Measurements from ENCODE around the gene OTOA.
"Not testable (repeated sequence)": the region's sequence is repeated elsewhere in the genome, so short reads cannot be mapped to it uniquely, and the experiment has no call there.

OTOA gene

DNA sequence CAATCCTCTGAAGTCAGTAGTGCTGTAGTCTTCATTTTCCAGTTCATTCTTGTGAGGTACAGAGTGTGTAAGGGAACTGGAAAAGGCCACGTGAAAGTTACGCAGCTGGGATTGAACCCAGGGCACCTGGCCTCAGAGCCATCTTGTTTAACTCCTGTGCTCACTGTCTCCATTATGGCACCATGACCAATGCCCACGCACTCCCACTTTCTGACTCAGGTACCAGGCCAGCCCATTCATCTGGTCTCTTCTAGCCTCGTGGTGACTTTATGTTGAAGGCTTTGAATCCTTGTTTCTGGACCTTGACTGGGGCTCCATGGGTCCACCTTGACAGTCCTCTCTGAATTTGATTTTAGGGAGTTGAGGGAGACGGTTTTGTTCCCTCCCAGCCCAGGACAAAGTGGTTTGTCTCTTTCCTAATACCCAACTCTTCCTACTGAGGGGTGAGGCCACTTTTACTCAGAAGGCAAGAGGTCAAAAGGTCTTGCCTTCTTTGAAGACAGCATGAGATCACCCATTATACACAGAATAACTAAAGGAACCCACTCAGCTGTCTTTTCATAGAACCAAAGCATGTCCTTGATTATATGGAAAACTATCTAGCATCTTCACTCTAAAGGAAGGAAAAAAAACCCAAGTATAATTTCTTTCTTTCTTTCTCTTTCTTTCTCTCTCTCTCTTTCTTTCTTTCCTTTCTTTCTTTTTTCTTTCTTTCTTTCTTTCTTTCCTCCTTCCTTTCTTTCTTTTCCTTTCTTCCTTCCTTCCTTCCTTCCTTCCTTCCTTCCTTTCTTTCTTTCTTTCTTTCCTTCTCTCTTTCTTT is 50.0 kb downstream of the OTOA start:
- H3K4me1 ChIP-seq (ENCODE audit: control insufficient read depth in 2 of 2, insufficient read depth in 2 of 2, low read length in 2 of 2) = no peaks in the 10 kb centered on the region
- no peaks in the 10 kb centered on the region for H3K36me3 ChIP-seq (ENCODE audit: control insufficient read depth in 2 of 2, insufficient read depth in 2 of 2, low read length in 2 of 2)
- H3K9ac ChIP-seq (ENCODE audit: low read depth in 1 of 2, low read length in 2 of 2) = no peak overlapping the region
- no peak overlapping the region for H3K4me3 ChIP-seq (ENCODE audit: low read length in 2 of 2)
- H3K27ac ChIP-seq (ENCODE audit: low read depth in 2 of 2, low read length in 2 of 2) = no peak overlapping the region
- no peaks in the 10 kb centered on the region for H3K27me3 ChIP-seq (ENCODE audit: control insufficient read depth in 2 of 2, insufficient read depth in 2 of 2, low read length in 2 of 2)
- no peaks in the 10 kb centered on the region for H3K9me3 ChIP-seq (ENCODE audit: control insufficient read depth in 2 of 2, low read length in 2 of 2)

DNA sequence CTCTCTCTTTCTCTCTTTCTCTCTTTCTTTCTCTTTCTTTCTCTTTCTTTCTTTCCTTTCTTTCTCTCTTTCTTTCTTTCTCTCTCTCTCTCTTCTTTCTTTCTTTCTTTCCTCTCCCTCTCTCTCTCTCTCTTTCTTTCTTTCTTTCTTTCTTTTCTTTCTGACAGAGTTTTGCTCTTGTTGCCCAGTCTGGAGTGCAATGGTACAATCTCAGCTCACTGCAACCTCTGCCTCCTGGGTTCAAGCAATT is 50.5 kb downstream of the OTOA start:
- not testable (repeated sequence) for H3K4me1 ChIP-seq (ENCODE audit: control insufficient read depth in 2 of 2, insufficient read depth in 2 of 2, low read length in 2 of 2); H3K9ac ChIP-seq (ENCODE audit: low read depth in 1 of 2, low read length in 2 of 2); H3K36me3 ChIP-seq (ENCODE audit: control insufficient read depth in 2 of 2, insufficient read depth in 2 of 2, low read length in 2 of 2); H3K4me3 ChIP-seq (ENCODE audit: low read length in 2 of 2); H3K27ac ChIP-seq (ENCODE audit: low read depth in 2 of 2, low read length in 2 of 2); H3K9me3 ChIP-seq (ENCODE audit: control insufficient read depth in 2 of 2, low read length in 2 of 2); H3K27me3 ChIP-seq (ENCODE audit: control insufficient read depth in 2 of 2, insufficient read depth in 2 of 2, low read length in 2 of 2)

GRCh38 chr16:21717608-21718007 is 53.8 kb downstream of the OTOA start:
- Histone ChIP-seq H3K27ac (ENCODE audit: low read depth in 2 of 2, low read length in 2 of 2) (no peak overlapping the region), H3K9ac (ENCODE audit: low read depth in 1 of 2, low read length in 2 of 2) (no peak overlapping the region), H3K27me3 (ENCODE audit: control insufficient read depth in 2 of 2, insufficient read depth in 2 of 2, low read length in 2 of 2) (no peaks in the 10 kb centered on the region), H3K9me3 (ENCODE audit: control insufficient read depth in 2 of 2, low read length in 2 of 2) (no peaks in the 10 kb centered on the region), H3K4me1 (ENCODE audit: control insufficient read depth in 2 of 2, insufficient read depth in 2 of 2, low read length in 2 of 2) (no peaks in the 10 kb centered on the region), H3K36me3 (ENCODE audit: control insufficient read depth in 2 of 2, insufficient read depth in 2 of 2, low read length in 2 of 2) (no peaks in the 10 kb centered on the region), H3K4me3 (ENCODE audit: low read length in 2 of 2) (no peak overlapping the region)

DNA sequence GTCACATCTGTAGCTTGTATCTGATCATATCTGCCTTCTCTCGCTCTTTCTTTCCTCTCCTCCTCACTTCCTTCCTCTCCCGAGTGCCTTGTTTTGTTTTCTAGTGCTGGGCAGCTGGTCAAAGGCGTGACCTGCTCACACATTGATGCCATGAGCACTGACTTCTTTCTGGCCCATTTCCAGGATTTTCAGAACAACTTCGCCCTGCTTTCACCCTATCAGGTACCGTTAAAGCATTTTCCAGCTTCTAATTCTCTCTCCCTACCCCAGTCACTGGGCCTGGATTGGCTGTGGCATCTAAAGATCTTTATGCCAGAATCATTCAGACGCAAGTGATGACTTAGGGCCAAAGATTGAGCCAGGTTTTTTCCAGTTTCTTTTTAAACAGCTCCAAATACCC is 55.5 kb downstream of the OTOA start:
- Histone ChIP-seq H3K36me3 (ENCODE audit: control insufficient read depth in 2 of 2, insufficient read depth in 2 of 2, low read length in 2 of 2) (no peaks in the 10 kb centered on the region), H3K9me3 (ENCODE audit: control insufficient read depth in 2 of 2, low read length in 2 of 2) (no peaks in the 10 kb centered on the region), H3K4me3 (ENCODE audit: low read length in 2 of 2) (no peak overlapping the region), H3K9ac (ENCODE audit: low read depth in 1 of 2, low read length in 2 of 2) (no peak overlapping the region), H3K27ac (ENCODE audit: low read depth in 2 of 2, low read length in 2 of 2) (no peak overlapping the region), H3K27me3 (ENCODE audit: control insufficient read depth in 2 of 2, insufficient read depth in 2 of 2, low read length in 2 of 2) (no peaks in the 10 kb centered on the region), H3K4me1 (ENCODE audit: control insufficient read depth in 2 of 2, insufficient read depth in 2 of 2, low read length in 2 of 2) (no peaks in the 10 kb centered on the region)

DNA sequence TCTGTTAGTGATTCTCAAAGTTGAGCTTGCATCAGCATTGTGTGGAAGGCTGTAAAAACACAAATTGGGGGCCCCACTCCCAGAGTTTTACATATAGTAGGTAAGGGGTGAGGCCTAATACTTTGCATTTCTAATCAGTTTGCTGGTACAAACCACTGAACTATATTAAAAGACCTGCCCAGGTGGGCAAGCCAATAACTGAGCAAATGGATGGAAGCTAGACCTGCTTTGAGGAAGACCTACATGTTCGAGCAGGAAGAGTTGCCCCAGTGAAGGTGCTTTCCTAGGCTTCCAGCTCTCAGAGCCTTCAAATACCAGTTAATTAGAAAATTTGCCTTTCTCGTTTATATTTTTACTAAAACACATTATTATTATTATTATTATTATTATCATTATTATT is 56.8 kb downstream of the OTOA start:
- H3K27me3 ChIP-seq (ENCODE audit: control insufficient read depth in 2 of 2, insufficient read depth in 2 of 2, low read length in 2 of 2) = no peaks in the 10 kb centered on the region
- no peak overlapping the region for H3K27ac ChIP-seq (ENCODE audit: low read depth in 2 of 2, low read length in 2 of 2)
- no peaks in the 10 kb centered on the region for H3K4me1 ChIP-seq (ENCODE audit: control insufficient read depth in 2 of 2, insufficient read depth in 2 of 2, low read length in 2 of 2)
- no peak overlapping the region for H3K4me3 ChIP-seq (ENCODE audit: low read length in 2 of 2)
- no peaks in the 10 kb centered on the region for H3K9me3 ChIP-seq (ENCODE audit: control insufficient read depth in 2 of 2, low read length in 2 of 2)
- no peaks in the 10 kb centered on the region for H3K36me3 ChIP-seq (ENCODE audit: control insufficient read depth in 2 of 2, insufficient read depth in 2 of 2, low read length in 2 of 2)
- H3K9ac ChIP-seq (ENCODE audit: low read depth in 1 of 2, low read length in 2 of 2) = no peak overlapping the region

GRCh38 chr16:21722771-21723455 is 59.1 kb downstream of the OTOA start:
- Histone ChIP-seq H3K27ac (ENCODE audit: low read depth in 2 of 2, low read length in 2 of 2) (no peak overlapping the region), H3K9ac (ENCODE audit: low read depth in 1 of 2, low read length in 2 of 2) (no peak overlapping the region), H3K27me3 (ENCODE audit: control insufficient read depth in 2 of 2, insufficient read depth in 2 of 2, low read length in 2 of 2) (no peaks in the 10 kb centered on the region), H3K4me3 (ENCODE audit: low read length in 2 of 2) (no peak overlapping the region), H3K9me3 (ENCODE audit: control insufficient read depth in 2 of 2, low read length in 2 of 2) (no peaks in the 10 kb centered on the region), H3K36me3 (ENCODE audit: control insufficient read depth in 2 of 2, insufficient read depth in 2 of 2, low read length in 2 of 2) (no peaks in the 10 kb centered on the region), H3K4me1 (ENCODE audit: control insufficient read depth in 2 of 2, insufficient read depth in 2 of 2, low read length in 2 of 2) (no peaks in the 10 kb centered on the region)

GRCh38 chr16:21723532-21723931 is 59.8 kb downstream of the OTOA start:
- Histone ChIP-seq H3K9ac (ENCODE audit: low read depth in 1 of 2, low read length in 2 of 2) (no peak overlapping the region), H3K4me3 (ENCODE audit: low read length in 2 of 2) (no peak overlapping the region), H3K9me3 (ENCODE audit: control insufficient read depth in 2 of 2, low read length in 2 of 2) (no peaks in the 10 kb centered on the region), H3K27me3 (ENCODE audit: control insufficient read depth in 2 of 2, insufficient read depth in 2 of 2, low read length in 2 of 2) (no peaks in the 10 kb centered on the region), H3K36me3 (ENCODE audit: control insufficient read depth in 2 of 2, insufficient read depth in 2 of 2, low read length in 2 of 2) (no peaks in the 10 kb centered on the region), H3K4me1 (ENCODE audit: control insufficient read depth in 2 of 2, insufficient read depth in 2 of 2, low read length in 2 of 2) (no peaks in the 10 kb centered on the region), H3K27ac (ENCODE audit: low read depth in 2 of 2, low read length in 2 of 2) (no peak overlapping the region)

DNA sequence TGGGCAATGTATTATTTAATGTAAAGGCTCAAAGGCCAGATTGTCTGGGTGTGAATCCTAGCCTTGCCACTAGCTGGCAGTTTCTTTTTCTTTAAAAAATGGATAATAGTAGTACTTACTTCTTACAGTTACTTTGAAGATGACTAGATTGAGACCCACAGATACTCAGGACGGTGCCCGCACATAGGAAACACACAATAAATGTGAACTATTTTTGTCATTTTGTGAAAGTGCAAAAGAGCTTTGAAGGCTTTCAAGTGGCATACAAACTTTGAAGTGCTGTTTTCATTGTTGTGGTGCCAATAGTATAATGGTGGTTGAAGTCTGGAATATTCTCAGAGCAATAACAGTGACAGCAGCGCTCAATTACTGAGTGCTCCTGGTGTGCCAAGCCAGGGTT is 63.6 kb downstream of the OTOA start:
- Histone ChIP-seq H3K4me3 (ENCODE audit: low read length in 2 of 2) (no peak overlapping the region), H3K9me3 (ENCODE audit: control insufficient read depth in 2 of 2, low read length in 2 of 2) (no peaks in the 10 kb centered on the region), H3K27ac (ENCODE audit: low read depth in 2 of 2, low read length in 2 of 2) (no peak overlapping the region), H3K9ac (ENCODE audit: low read depth in 1 of 2, low read length in 2 of 2) (no peak overlapping the region), H3K27me3 (ENCODE audit: control insufficient read depth in 2 of 2, insufficient read depth in 2 of 2, low read length in 2 of 2) (no peaks in the 10 kb centered on the region), H3K36me3 (ENCODE audit: control insufficient read depth in 2 of 2, insufficient read depth in 2 of 2, low read length in 2 of 2) (no peaks in the 10 kb centered on the region), H3K4me1 (ENCODE audit: control insufficient read depth in 2 of 2, insufficient read depth in 2 of 2, low read length in 2 of 2) (no peaks in the 10 kb centered on the region)

GRCh38 chr16:21731233-21731632 is 67.5 kb downstream of the OTOA start:
- H3K36me3 ChIP-seq (ENCODE audit: control insufficient read depth in 2 of 2, insufficient read depth in 2 of 2, low read length in 2 of 2); H3K9me3 ChIP-seq (ENCODE audit: control insufficient read depth in 2 of 2, low read length in 2 of 2); H3K9ac ChIP-seq (ENCODE audit: low read depth in 1 of 2, low read length in 2 of 2); H3K4me1 ChIP-seq (ENCODE audit: control insufficient read depth in 2 of 2, insufficient read depth in 2 of 2, low read length in 2 of 2); H3K27ac ChIP-seq (ENCODE audit: low read depth in 2 of 2, low read length in 2 of 2); H3K4me3 ChIP-seq (ENCODE audit: low read length in 2 of 2); H3K27me3 ChIP-seq (ENCODE audit: control insufficient read depth in 2 of 2, insufficient read depth in 2 of 2, low read length in 2 of 2): not testable (repeated sequence)

DNA sequence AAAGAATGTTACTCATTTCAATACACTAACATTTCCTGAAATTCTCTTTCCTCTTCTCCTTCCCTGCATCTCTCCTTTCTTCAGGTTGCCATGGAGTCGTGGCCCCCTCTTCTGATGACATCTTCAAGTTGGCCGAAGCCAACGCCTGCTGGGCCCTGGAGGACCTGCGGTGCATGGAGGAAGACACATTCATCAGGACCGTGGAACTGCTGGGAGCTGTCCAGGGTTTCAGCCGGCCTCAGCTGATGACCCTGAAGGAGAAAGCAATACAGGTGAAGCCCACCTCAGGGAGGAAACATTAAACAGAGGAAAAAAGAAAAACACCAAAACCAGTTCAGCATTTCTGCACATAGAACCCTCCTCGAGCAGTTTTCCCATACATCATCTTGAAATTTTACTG is 76.9 kb downstream of the OTOA start:
- H3K9me3 ChIP-seq (ENCODE audit: control insufficient read depth in 2 of 2, low read length in 2 of 2); H3K36me3 ChIP-seq (ENCODE audit: control insufficient read depth in 2 of 2, insufficient read depth in 2 of 2, low read length in 2 of 2); H3K4me3 ChIP-seq (ENCODE audit: low read length in 2 of 2); H3K27me3 ChIP-seq (ENCODE audit: control insufficient read depth in 2 of 2, insufficient read depth in 2 of 2, low read length in 2 of 2); H3K9ac ChIP-seq (ENCODE audit: low read depth in 1 of 2, low read length in 2 of 2); H3K27ac ChIP-seq (ENCODE audit: low read depth in 2 of 2, low read length in 2 of 2); H3K4me1 ChIP-seq (ENCODE audit: control insufficient read depth in 2 of 2, insufficient read depth in 2 of 2, low read length in 2 of 2): not testable (repeated sequence)

Measured in mucosa of rectum (tissue), 2 donors.